IPS DF 4.7 (cell line): ENCODE data around the gene CD163.
"Not testable (repeated sequence)": the region's sequence is repeated elsewhere in the genome, so short reads cannot be mapped to it uniquely, and the experiment has no call there.

Source experiments
- DNase-seq: peaks from one replicate; pipeline ENCODE4 v3.0.0-alpha.2; 2013; ENCODE audit warnings: low spot score; ENCODE audit errors: extremely low read depth

Gene CD163

DNA sequence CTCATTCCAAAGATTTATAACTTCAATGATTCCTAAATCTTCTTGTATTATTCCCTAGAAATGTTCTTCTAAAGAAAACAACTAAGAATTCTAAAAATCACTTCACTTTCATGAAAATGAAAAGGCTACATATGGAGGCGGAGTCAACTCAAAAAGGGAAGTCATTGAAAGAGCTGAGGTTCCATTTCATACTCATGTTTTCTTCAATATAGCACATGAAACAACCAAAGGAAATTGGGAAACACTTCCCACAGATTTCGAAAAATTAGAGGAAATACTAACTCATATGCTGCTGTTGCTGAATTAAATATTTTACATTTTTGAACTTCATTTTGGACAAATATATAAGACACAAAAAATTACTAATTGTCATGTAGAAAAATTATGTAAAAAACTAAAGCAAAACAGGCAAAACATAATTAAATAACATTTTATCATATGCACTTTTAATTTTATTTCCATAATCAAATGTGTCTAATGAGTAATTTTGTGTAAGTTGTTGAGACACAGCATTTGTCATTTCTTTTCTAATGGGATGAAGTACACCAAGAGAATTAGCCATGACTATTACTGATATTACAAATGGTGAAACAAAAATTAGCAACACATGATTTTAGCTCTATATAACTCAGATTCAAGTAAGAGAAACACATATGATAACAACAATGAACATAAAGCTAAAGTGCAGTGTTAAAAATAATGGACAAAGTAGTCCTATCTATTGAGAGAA is at the start of gene CD163:
Gene CD163 (minus strand): TSS at position 92 of the 730 bp plus-strand sequence. CDS start 87 bp downstream, at position 5.
- DNase-seq = no peak

DNA sequence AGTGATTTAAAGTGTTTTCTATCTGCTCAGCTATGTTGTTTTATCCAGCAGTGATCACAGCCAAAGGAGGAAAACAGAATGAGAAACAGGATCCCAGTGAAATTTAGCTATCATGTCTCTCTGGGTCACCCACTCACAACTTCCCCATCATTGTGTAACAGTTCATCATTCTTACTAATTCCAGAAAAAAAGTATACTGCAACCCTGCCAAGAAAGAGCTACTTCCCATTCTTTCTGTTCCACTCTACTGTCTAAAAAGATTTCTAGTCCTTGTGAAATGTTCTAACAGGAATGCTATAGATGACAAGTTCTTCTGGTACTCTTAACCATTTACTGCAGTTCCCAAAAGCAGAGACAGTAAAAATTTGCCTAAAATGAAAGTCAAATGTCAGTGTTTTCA is 39.2 kb upstream of the CD163 start:
- DNase-seq = no peak

DNA sequence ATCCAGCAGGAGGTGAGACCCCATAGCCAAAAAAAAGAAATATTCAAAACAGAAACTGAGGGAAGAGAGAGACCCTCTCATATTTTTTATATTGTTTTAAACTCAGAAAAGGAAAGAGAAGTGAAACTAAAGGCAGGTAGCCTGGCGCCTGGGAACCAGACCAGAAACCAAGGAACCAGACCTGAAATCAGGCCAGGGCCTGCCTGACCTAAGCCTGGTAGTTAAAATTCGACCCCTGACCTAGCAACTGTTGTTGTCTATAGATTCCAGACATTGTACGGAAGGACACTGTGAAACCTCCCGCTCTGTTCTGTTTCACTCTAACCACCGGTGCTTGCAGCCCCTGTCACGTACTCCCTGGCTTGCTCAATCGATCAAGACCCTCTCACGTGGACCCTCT is 38.5 kb upstream of the CD163 start:
- DNase-seq = no peak

DNA sequence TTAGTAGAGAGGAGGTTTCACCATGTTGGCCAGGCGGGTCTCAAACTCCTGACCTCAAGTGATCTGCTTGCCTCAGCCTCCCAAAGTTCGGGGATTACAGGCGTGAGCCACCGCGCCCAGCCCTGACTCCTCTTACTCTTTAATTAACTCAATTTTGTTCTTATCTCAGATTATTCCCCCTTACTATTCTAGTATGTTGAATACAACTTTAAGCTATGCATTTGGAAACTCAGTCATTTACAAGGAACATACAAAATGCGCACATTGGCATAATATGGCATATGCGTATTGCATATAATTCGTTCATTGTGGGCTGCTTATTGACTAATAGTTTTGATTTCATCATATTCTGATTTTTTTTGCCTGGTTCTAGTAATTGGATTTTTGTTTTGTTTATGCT is 10.8 kb upstream of the CD163 start:
- no peak for DNase-seq

DNA sequence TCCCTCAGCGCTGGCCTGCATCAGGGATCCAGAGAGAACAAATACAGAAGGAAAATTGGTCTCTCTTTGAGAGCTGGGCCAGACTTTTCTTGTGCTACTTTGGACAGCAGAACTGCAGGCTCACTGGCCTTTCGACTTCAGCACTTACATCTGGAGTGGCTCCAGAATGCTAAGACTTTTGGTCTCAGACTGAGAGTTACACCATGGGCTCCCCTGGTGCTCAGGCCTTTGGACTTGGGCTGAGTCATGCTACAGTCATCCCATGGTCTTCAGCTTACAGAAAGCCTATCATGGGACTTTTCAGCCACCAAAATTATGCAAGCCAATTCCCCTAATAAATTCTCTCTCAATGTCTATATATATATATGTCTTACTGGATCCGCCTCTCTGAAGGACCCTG is 9.0 kb upstream of the CD163 start:
- no peak for DNase-seq

DNA sequence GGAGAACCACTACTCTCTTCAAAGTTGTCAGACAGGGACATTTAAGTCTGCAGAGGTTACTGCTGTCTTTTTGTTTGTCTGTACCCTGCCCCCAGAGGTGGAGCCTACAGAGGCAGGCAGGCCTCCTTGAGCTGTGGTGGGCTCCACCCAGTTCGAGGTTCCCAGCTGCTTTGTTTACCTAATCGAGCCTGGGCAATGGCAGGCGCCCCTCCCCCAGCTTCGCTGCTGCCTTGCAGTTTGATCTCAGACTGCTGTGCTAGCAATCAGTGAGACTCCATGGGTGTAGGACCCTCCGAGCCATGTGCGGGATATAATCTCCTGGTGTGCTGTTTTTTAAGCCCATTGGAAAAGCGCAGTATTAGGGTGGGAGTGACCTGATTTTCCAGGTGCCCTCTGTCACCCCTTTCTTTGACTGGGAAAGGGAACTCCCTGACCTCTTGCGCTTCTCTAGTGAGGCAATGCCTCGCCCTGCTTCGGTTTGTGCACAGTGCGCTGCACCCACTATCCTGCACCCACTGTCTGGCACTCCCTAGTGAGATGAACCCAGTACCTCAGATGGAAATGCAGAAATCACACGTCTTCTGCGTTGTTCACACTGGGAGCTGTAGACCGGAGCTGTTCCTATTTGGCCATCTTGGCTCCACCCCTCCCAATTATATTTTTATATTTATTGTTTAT is 6.4 kb upstream of the CD163 start:
- DNase-seq = not testable (repeated sequence)

DNA sequence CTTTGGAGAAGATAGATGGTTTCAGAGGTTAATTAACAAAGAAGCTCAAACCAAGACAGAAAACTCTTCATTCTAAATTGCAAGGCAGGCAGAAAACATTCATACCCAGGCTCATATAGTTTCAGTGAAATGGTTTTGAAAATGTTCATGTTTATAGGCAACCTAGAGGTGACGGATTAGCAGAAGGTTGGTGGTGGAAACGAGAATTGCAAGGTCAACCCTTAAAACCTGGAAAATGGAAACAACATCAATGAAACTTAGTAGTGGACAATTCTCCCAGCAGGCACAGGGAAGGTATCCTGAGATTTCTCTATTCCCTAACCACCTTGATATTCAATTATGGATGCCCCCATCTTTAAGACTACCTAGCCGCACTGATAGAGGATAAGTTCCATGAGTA is 965 bp downstream of the CD163 start:
- DNase-seq = no peak

DNA sequence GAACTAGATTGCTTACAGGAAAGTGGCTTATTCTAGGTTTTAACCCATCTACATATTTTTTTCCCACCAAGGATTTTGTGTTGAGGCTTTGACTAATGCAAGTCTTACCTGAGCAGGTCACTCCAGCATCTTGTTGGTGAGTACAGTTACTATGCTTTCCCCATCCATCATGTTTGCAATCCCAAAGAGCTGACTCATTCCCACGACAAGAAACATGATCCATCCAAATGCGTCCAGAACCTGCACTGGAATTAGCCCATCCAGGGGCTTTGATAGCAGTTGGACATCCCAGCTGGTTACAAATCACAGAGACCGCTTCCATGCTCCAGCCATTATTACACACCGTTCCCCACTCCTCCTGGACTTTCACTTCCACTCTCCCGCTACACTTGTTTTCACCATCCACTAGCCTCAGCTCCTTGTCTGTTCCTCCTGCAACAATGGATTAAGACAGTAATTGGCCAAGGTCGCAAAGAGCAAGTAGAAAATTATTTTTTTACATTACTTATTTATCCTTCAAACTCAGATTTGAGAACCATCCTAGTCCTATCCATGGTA is 2.5 kb downstream of the CD163 start:
- DNase-seq = no peak

DNA sequence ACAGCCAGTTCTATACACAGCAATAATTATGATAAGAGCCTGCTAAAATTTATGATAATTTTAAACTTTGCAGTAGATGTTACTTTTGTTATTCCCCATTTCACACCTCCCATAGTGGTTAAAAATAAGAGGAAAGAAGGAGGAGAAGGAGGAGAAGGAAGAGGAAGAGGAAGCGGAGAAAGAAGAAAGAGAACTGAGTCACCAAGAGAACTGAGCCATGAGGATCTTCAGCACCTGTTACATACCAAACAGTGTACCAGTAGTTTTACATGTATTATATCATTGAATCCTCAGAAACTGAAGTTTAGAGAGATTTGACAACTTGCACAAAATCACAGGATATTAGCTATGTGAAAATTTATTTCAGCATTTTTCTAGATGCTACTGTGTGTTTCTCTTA is 3.9 kb downstream of the CD163 start:
- no peak for DNase-seq

DNA sequence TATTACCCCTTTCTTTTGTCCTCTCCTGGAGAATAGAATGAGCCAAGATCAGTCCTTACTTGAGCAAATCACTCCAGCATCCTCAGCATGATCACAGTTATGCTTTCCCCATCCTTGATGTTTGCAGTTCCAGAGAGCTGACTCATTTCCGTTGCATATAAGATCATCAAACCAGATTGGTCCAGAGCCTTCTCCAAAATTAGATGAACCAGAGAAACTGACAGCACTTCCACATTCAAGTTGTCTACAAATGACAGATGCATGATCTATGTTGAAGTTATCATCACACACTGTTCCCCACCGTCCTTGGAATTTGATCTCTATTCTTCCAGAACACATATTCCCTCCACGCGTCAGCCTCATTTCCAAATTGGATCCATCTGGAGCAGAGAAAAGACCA is 4.8 kb downstream of the CD163 start:
- DNase-seq = no peak

DNA sequence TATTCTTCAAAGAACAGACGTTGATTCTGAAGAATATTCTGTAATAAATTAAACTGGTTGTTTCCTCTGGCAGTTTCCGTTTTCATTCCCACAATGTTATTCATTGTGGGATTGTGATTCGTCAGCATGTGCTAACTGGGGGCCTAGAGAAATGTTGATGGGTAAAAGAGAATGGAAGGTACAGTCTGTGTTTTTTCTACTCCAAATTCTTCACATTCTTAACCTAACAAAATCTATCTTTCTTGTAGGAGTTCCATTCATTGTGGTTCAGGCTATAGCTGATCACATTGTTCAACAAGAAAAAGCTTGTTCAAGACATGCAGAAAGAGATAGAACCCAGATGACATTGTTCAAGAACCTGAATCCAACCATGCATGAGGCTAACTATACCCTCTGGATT is 5.9 kb downstream of the CD163 start:
- DNase-seq = no peak

DNA sequence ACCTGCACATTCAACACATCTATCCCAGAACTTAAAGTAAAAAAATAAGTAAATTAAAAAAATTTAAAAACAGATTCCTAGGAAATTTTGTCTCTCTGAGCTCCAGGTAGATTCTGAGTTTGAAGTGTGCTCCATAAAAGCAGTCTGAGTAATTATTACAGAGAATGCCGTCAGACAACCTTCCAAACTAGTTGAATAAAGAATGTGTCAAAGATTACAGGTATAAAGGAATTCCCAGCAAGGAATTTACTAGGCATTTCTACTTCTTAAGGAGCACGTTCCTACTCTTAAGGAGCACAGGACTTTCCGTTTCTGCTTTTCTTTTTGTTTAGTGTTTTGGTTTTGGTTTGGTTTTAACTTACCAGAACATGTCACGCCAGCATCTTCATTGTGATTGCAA is 7.1 kb downstream of the CD163 start:
- DNase-seq = no peak

DNA sequence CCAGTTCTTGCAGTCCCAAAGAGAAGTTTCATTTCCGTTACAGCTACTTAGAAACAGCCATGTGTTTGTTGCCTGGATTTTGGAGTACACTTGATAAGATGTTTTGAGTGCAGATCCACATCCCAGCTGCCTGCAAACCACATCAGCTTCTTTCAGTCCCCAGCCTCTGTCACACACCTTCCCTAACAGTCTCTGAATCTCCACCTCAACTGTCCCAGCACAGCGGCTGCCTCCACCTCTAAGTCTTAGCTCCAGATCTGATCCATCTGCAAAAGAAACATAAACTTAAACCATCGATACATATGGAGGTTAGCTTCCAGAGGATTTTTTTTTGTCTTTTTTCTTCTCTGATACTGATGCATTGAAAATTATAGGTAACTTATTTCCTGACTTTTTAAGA is 8.4 kb downstream of the CD163 start:
- no peak for DNase-seq

DNA sequence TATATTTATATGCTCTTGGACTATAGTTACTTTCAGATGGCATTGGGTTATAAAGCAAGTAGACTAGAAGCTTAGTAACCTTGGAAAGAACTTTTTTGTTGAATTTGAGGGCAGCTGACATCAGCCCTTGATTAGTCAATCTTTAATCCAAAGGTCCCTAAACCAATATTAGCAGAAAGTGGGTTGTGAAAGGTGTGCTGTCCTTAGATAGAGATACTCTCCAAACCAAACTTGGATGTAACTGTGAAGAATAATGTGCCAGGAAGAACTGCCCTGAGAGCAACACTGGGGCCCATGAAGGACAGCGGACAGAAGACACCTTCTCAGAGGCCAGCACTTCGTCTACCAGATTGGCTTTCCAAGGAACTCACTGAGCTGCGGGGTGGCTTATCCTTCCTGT is 10.6 kb downstream of the CD163 start:
- DNase-seq = no peak

DNA sequence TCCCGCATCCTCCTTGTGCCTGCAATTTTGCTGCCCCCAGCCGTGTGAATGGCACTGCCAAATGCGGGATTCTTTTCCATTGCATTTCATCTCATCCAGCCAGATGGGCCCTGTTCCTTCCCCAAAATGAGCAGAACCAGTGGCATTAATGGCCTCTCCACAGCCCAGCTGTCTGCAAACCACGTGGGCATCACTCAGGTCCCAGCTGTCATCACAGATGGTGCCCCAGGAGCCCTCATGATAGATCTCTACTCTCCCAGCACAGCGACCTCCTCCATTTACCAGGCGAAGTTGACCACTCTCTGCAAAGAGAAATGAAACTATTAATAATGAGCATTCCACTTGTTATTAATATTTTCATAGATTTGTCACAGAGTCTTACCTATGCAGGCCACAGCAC is 17.1 kb downstream of the CD163 start:
- no peak for DNase-seq

DNA sequence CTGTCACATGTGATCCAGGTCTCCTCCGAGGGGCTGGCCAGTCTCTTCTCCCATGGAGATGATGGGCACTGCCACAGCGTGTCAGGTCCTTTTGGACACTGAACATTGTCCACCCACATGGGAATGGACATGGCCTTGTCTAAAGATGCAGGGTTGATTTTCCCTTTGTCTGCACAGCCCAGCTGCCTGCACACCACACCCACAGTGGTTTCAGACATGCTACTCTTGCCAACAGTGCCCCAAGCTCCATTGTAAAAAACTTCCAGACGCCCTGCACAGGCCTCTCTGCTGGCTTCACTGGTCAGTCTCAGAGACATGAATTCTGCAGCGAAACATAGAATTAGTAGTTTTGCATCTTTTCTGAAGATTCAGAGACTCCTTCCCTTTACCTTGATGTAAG is 18.5 kb downstream of the CD163 start:
- DNase-seq = no peak

DNA sequence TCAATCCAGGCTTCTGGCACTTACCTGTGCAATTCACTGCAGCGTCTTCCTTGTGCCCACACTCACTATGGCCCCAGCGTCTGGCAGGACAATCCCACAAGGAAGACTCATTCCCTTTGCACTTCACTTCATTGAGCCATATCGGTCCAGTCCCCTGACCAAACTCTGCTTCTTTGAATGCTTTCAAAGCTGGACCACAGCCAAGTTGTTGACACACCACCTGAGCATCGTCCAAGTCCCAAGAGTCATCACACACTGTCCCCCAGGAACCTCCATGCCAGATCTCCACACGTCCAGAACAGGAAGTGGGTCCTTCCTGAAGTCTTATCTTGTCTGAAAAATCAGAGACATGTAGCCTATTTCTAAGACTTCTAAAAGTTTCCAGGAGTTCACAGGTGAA is 20.2 kb downstream of the CD163 start:
- no peak for DNase-seq

DNA sequence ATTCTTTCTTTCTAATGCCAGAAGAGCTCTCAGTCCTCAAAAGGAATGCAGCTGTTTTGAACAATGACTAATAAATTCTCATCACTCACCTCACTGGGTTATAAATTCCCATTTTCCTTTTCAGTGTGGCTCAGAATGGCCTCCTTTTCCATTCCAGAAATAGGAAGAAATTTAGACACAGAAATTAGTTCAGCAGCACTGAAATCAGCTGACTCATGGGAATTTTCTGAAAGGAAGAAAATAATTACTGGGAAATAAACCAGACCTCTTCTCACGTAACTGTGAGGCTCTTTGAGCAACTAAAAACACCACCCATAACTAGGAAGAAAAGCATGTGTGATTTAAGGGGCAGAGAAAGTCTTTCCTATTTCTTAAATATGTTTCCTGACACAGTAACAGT is 23.8 kb downstream of the CD163 start:
- no peak for DNase-seq

DNA sequence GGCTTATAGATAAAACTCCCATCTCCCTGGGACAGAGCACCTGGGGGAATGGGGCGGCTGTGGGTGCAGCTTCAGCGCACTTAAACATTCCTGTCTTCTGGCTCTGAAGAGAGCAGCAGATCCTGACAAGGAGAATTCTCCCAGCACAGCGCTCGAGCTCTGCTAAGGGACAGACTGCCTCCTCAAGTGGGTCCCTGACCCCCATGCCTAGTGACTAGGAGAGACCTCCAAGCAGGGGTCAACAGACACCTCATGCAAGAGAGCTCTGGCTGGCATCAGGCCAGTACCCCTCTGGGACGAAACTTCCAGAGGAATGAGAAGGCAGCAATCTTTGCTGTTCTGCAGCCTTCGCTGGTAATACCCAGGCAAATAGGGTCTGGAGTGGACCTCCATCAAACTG is 31.5 kb downstream of the CD163 start:
- DNase-seq = no peak

DNA sequence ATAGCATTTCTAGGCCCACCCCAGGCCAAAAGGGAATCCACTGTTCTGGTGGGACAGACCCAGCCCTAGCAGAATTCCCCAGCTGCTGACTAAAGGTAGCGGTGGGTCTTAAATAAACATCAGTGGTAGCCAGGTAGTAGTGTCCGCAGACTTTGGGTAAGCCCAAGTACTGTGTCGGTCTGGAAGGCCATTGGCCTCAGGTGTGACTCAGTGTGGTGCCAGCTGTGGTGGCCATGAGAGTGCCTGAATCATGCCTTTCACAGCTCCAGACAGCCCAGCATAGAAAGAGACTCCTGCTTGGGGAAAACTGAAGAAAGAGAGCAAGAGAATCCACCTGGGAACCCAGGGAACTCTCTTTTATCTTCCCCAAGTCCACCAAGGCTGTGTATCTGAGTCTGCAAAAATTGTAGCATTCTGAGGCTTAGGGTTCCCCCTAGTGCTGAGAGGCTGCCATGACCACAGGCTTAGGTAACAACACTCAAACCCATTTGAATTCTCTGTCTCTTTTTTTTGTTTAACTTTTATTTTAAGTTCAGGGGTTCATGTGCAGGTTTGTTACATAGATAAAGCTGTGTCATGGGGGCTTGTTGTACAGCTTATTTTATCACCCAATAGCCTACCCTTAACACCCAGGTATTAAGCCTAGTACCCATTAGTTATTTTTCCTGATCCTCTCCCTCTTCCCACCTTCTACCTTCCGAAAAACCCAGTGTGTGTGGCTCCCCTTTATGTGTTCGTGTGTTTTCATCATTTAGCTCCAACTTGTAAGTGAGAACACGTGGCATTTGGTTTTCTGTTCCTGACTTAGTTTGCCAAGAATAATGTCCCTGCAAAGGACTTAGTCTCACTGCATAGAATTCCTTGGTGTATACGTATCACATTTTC is 43.0 kb downstream of the CD163 start:
- DNase-seq = peak; percentile 44

DNA sequence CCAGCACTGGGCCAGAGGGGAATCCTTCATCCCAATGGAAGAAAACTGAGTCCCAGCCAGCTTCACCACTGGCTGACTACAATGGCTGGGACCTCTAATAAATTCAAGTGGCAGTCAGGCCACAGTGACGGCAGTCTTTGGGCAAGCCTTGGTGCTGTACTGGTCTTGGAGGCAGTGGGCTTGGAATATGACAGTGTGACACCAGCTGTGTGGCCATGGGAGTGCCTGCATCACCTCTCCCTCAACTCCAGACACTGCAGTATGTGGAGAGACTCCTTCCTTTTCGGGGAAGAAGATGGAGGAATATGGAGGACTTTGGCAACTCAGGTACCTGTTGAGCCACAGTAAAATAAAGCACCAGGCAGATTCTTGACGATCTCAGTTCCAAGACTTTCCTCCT is 43.6 kb downstream of the CD163 start:
- no peak for DNase-seq

DNA sequence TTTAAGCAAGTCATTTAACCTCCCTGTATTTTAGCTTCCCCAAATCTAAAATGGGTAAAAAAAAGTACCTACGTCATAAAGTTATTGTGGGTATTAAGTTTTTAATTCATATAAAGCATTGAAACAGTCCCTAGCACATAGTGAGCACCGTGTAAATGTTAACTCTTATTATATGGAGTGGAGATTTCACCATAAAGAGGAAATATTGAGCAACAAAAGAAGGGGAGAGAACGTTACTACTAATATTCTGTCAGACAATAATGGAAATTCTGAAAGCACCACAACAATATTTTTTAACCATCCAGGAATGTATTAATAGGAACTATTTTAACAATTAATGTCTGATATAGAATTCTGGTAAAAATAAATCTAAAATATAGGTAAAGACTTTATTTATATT is 51.8 kb downstream of the CD163 start:
- no peak for DNase-seq
